ENCODE results near the gene MRAS.
A peak's percentile ranks its signal among the peaks of the same experiment; 100 is the strongest.
"Not testable (repeated sequence)": the region's sequence is repeated elsewhere in the genome, so short reads cannot be mapped to it uniquely, and the experiment has no call there.

MRAS gene

GRCh38 chr3:138445654-138446053 lies 97.3 kb downstream of the MRAS start:
- DNase-seq (ENCODE audit: low spot score), result no peak

GRCh38 chr3:138448631-138449030 lies 100.3 kb downstream of the MRAS start:
- DNase-seq (ENCODE audit: low spot score), result peak; percentile 35

- no peak for DNase-seq (ENCODE audit: low spot score)
Observed at GRCh38 chr3:138449490-138449889, 101.1 kb downstream of the MRAS start.

- DNase-seq (ENCODE audit: low spot score), result no peak
Observed at GRCh38 chr3:138450181-138450580, 101.8 kb downstream of the MRAS start.

- DNase-seq (ENCODE audit: low spot score), result no peak
Observed at GRCh38 chr3:138450704-138451424, 102.5 kb downstream of the MRAS start.

- DNase-seq (ENCODE audit: low spot score), result no peak
Observed at GRCh38 chr3:138451595-138452162, 103.3 kb downstream of the MRAS start.

GRCh38 chr3:138452436-138452835 lies 104.1 kb downstream of the MRAS start:
- no peak for DNase-seq (ENCODE audit: low spot score)

- DNase-seq (ENCODE audit: low spot score), result not testable (repeated sequence)
Observed at GRCh38 chr3:138453940-138454339, 105.6 kb downstream of the MRAS start.
